AG04450 (cell line): Measurements from ENCODE around the gene ARNT2. TPM values are rescaled to one million over a fixed set of nuclear protein-coding genes. Genes with fewer than 3 reads are reported as not detected.

ENCODE experiments used
- CTCF ChIA-PET: fragments of 300-600, 350-600 bp; formaldehyde crosslinking; extraction: SDS; loops from one replicate; lab custom pipeline; 2022; ENCODE audit warnings: antibody characterized with exemption, inconsistent platforms; lab: Charles Lee
- POLR2A ChIA-PET: fragments of 350-600 bp; formaldehyde crosslinking; extraction: SDS; loops from one replicate; lab custom pipeline; 2021; ENCODE audit warnings: antibody characterized with exemption, inconsistent platforms; lab: Yijun Ruan, JAX
- DNase-seq: peaks from one replicate; pipeline ENCODE4 v3.0.0-alpha.2; 2011; ENCODE audit warnings: low read depth, low spot score
- H3K27ac ChIP-seq: one replicate; pipeline ENCODE4 v1.5.1; 2012; ENCODE audit warnings: low read depth, low read length, control low read depth
- H3K27me3 ChIP-seq: one replicate; pipeline ENCODE4 v1.6.0; 2012; ENCODE audit warnings: low read length; ENCODE audit not compliant: control insufficient read depth, insufficient read depth
- H3K4me3 ChIP-seq: 2 replicates; pipeline ENCODE4 v1.5.1; 2011; ENCODE audit warnings: mild to moderate bottlenecking, low read depth, low read length, control low read depth
- H3K9me3 ChIP-seq: 2 replicates; pipeline ENCODE4 v1.5.1; 2012; ENCODE audit warnings: low read length; ENCODE audit not compliant: control insufficient read depth, insufficient read depth
- CTCF ChIP-seq: IDR thresholded peaks from 2 replicates; pipeline ENCODE4 v1.5.1; 2011; ENCODE audit warnings: low read depth, low read length, control low read depth, inconsistent platforms
- polyA plus RNA-seq: library from polyadenylated mRNA; depleted of rRNA; stranded (reverse); fragments of >200 nt; gene quantifications from 2 replicates; pipeline ENCODE4 v1.2.3, GENCODE V29; 2011

Gene ARNT2
- polyA plus RNA-seq, 1 experiment = 36.8 TPM

- POLR2A ChIA-PET = interaction anchor here (0.6 to 3.7 kb wide), 9 partner anchors 9 to 512 kb away, joined by 3 to 24 read pairs (median 3); partner anchors contain the start of gene CEMIP
- H3K27ac ChIP-seq = peak overlapping the region; percentile 87
These were observed 51.7 kb downstream of the ARNT2 start for GRCh38 chr15:80455668-80456442.

DNA sequence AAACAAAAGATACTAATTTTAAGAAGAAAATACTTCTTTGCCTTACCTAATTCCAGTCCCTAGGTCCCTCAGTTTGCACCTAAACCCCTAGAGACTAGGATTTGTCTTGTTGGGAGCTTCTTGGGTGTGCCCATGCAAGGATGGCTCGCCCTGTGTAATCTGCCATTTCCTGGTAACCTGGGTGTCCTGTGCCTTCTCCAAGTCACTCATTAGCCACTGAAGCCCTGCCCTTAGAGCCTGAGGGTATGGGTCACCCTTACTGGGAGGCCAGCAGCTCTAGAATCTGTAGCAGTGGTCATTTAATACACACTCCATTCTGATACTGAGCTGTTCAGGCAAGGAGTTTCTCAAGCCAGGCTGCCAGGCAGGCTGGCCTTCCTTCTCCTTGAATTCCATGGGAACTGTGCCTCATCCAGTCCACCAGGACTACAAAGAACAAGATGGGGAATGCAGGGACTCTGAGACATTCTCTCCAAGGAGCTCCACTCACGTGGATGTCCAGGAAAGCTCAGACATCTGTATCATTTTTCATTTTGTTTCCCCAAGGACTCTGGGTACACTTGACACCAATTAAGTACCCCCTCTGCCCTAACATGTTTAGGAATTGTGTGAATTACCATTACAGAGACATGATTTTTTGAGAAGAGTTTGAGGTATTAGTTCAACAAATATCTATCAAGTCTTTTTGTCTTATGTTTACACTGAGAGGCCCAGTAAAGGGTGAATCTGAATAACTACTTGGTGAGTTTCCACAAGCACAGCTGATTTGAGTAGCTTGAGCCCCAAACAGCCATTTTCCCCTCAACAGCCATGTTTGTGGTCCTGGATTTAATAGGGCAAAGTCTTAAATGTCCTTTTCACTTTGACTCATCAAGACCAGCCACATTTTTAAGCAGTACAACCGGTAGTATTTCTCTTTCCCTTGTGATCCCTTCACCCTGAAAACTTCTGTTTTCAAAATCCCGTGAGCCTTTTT, 52.6 kb downstream of the ARNT2 start:
- H3K27ac ChIP-seq = peak overlapping the region; percentile 63
- no peak overlapping the region for H3K4me3 ChIP-seq
- no peaks in the 10 kb centered on the region for H3K27me3 ChIP-seq
- ChIA-PET CTCF (interaction anchor here (0.5 to 4.5 kb wide), 47 partner anchors 9 to 625 kb away, joined by 3 to 89 read pairs (median 4); partner anchors contain the start of genes ABHD17C and CEMIP), POLR2A (interaction anchor here (1.0 to 3.7 kb wide), 3 partner anchors 25 to 323 kb away, joined by 3 to 24 read pairs (median 6); partner anchors contain the start of gene CEMIP)
- H3K9me3 ChIP-seq = no peaks in the 10 kb centered on the region
- no peak for TF ChIP-seq CTCF
- peak; percentile 52 for DNase-seq

More at GRCh38 chr15:80455668-80456442, 51.7 kb downstream of the ARNT2 start:
- CTCF ChIA-PET = interaction anchor here (0.6 to 4.5 kb wide), 51 partner anchors 8 to 626 kb away, joined by 3 to 89 read pairs (median 4); partner anchors contain the start of genes ABHD17C and CEMIP
- TF ChIP-seq CTCF = peak; percentile 97
- Histone ChIP-seq H3K4me3 (peak overlapping the region; percentile 17; the same call in 1 of the 2 replicates), H3K27me3 (no peaks in the 10 kb centered on the region), H3K9me3 (no peaks in the 10 kb centered on the region)
- DNase-seq = peak; percentile 93

DNA sequence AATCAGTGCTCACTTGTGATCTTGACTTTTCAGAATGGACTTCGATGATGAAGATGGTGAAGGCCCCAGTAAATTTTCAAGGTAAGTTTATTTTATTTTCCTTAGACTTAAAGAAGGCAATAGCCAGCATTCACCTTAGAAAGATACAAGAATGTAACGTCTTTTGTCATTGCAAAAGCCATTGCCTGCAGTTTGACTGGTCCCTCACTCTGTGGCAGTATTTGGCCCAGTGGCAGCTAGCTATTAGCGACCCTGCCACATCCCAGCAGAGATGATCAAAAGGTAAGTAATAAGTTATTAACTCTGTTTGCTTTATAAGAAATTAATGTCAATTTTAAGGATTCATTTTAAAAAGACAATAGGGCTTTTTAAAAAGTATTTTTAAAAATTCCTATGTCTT, 53.7 kb downstream of the ARNT2 start:
- TF ChIP-seq CTCF = no peak
- Histone ChIP-seq H3K27ac (no peak overlapping the region), H3K27me3 (no peaks in the 10 kb centered on the region), H3K9me3 (no peaks in the 10 kb centered on the region), H3K4me3 (no peak overlapping the region)
- no peak for DNase-seq
- CTCF ChIA-PET = interaction anchor here (3.0 to 4.5 kb wide), 3 partner anchors 108 to 511 kb away, joined by 24 to 89 read pairs (median 74); partner anchors contain the start of gene CEMIP
- POLR2A ChIA-PET = interaction anchor here (0.5 kb wide), 1 partner anchor 561 kb away, joined by 3 read pairs; no protein-coding TSS in a partner anchor

- no peak for TF ChIP-seq CTCF
- ChIA-PET POLR2A (no interaction called here), CTCF (no interaction called here)
- no peak overlapping the region for H3K4me3 ChIP-seq
- H3K27ac ChIP-seq = no peak overlapping the region
- no peaks in the 10 kb centered on the region for H3K9me3 ChIP-seq
- no peaks in the 10 kb centered on the region for H3K27me3 ChIP-seq
- DNase-seq = no peak
These were observed 54.4 kb downstream of the ARNT2 start for GRCh38 chr15:80458580-80458979.
